Measurements from ENCODE around the gene MLIP. TPM values are rescaled to one million over a fixed set of nuclear protein-coding genes. Genes with fewer than 3 reads are reported as not detected.

MLIP gene
- total and polyA plus RNA-seq, 2 of the 8 experiments (the other 6 are each of a cell fraction or from before 2014, with no cell fraction given), result not detected

DNA sequence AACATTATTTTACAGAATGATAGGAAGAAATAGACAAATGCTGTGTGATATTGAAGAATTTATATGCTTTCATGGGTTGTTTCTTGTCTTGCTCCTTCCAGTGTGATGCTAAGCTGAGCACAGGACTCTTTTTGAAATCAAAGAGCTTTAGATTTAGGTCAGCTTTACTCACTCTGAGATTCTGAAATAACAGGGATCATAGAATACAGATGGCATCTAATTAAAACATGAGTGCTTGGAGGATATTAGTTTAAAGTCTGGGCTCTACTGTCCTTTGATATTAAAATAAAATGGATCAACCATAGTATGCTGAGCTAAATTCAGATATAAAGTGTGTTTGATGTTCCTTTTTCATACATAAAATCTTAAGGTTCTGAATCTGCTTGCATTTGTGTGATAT, 29.6 kb downstream of the MLIP start (continued):
- no peak for TF ChIP-seq NANOG (IDR thresholded peaks at IDR 0.05; ENCODE audit: insufficient read depth, low read depth, low read length, poor library complexity, severe bottlenecking)
- TF ChIP-seq TEAD4 (IDR thresholded peaks at IDR 0.05; ENCODE audit: low read depth, low read length), result no peak
- no peak for TF ChIP-seq SIX5 (IDR thresholded peaks at IDR 0.05; ENCODE audit: low read depth, low read length)
- TF ChIP-seq RAD21 (IDR thresholded peaks at IDR 0.05 in 1 of 2, conservative IDR thresholded peaks at IDR 0.05 in 1 of 2; ENCODE audit: low read depth in 2 of 2, low read length in 2 of 2), result no peak
- no peak for TF ChIP-seq JUN (IDR thresholded peaks at IDR 0.05; ENCODE audit: low read depth, low read length)
- TF ChIP-seq, protein P1, sequence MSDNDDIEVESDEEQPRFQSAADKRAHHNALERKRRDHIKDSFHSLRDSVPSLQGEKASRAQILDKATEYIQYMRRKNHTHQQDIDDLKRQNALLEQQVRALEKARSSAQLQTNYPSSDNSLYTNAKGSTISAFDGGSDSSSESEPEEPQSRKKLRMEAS (IDR thresholded peaks at IDR 0.05), result no peak
- TF ChIP-seq, protein P2, sequence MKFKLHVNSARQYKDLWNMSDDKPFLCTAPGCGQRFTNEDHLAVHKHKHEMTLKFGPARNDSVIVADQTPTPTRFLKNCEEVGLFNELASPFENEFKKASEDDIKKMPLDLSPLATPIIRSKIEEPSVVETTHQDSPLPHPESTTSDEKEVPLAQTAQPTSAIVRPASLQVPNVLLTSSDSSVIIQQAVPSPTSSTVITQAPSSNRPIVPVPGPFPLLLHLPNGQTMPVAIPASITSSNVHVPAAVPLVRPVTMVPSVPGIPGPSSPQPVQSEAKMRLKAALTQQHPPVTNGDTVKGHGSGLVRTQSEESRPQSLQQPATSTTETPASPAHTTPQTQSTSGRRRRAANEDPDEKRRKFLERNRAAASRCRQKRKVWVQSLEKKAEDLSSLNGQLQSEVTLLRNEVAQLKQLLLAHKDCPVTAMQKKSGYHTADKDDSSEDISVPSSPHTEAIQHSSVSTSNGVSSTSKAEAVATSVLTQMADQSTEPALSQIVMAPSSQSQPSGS (IDR thresholded peaks at IDR 0.05; ENCODE audit: low read length), result no peak
